Natural killer cell treated with Interleukin-12 subunit alpha and Interleukin-12 subunit beta and Interleukin-15 and Interleukin-18, amount 100 ng/mL, for 72 hours (primary cell): ENCODE measurements around the gene SESN1. TPM values are rescaled to one million over a fixed set of nuclear protein-coding genes. Genes with fewer than 3 reads are reported as not detected.

ENCODE experiments used
- ATAC-seq, 2 donors: fragments of 150-1000 bp; cut with Tn5 transposase in 1 of 2; sonication (Bioruptor Pico), chemical (Tn5 transposase) in 1 of 2; 2 replicates each; pipeline ENCODE4 v1.10.0; 2021
- DNase-seq: peaks from one replicate; pipeline ENCODE4 v3.0.0; 2022; ENCODE audit warnings: low spot score
- H3K27ac Mint-ChIP-seq, 2 donors: 1 replicate in 1 of 2; 2 replicates in 1 of 2; pipeline ENCODE4 v1.8.0; 2022; ENCODE audit warnings: mixed read lengths in 2 of 2, mild to moderate bottlenecking in 1 of 2, moderate library complexity in 1 of 2
- H3K27me3 Mint-ChIP-seq, 2 donors: 1 replicate in 1 of 2; 2 replicates in 1 of 2; pipeline ENCODE4 v1.8.0; 2022; ENCODE audit warnings: mixed read lengths in 2 of 2
- H3K36me3 Mint-ChIP-seq: one replicate; pipeline ENCODE4 v1.8.0; 2022; ENCODE audit warnings: mixed read lengths
- H3K4me1 Mint-ChIP-seq, 2 donors: 1 replicate in 1 of 2; 2 replicates in 1 of 2; pipeline ENCODE4 v1.8.0; 2022; ENCODE audit warnings: low read depth in 2 of 2, mixed read lengths in 2 of 2, mild to moderate bottlenecking in 1 of 2
- H3K4me3 Mint-ChIP-seq: one replicate; pipeline ENCODE4 v1.8.0; 2022; ENCODE audit warnings: mixed read lengths
- H3K9me3 Mint-ChIP-seq: 2 replicates; pipeline ENCODE4 v1.8.0; 2022; ENCODE audit warnings: mixed read lengths
- total RNA-seq, 2 donors: library from RNA; stranded (reverse); gene quantifications; one replicate each; pipeline ENCODE4 v1.2.3, GENCODE V29; 2022

The SESN1 gene
- total RNA-seq, 2 donors from 2014 or later: 7.4 to 9.6 TPM

GRCh38 chr6:109006818-109007217 is 87.8 kb downstream of the SESN1 start:
- Mint-ChIP-seq H3K27ac (peak overlapping the region; percentile 71 to 88), H3K9me3 (no peaks in the 10 kb centered on the region)

GRCh38 chr6:109002882-109003281 is 91.8 kb downstream of the SESN1 start:
- DNase-seq (no peak), ATAC-seq (no peak)
- Mint-ChIP-seq H3K9me3 (no peaks in the 10 kb centered on the region), H3K4me1 (peaks cover 37 to 47% of the 10 kb centered on the region in 2 donors), H3K27me3 (no peaks in the 10 kb centered on the region), H3K27ac (no peak overlapping the region), H3K4me3 (no peak overlapping the region), H3K36me3 (no peaks in the 10 kb centered on the region)

More at GRCh38 chr6:109006818-109007217, 87.8 kb downstream of the SESN1 start:
- Mint-ChIP-seq H3K4me1 (peaks cover 55 to 70% of the 10 kb centered on the region in 2 donors), H3K27me3 (no peaks in the 10 kb centered on the region), H3K4me3 (peak overlapping the region; percentile 94), H3K36me3 (no peaks in the 10 kb centered on the region)
- ATAC-seq: no peak
- DNase-seq: no peak

- Mint-ChIP-seq H3K27ac (peak overlapping the region in 1 of 2 donors; percentile 35), H3K9me3 (no peaks in the 10 kb centered on the region), H3K4me1 (peaks cover 35 to 40% of the 10 kb centered on the region in 2 donors), H3K4me3 (no peak overlapping the region), H3K27me3 (no peaks in the 10 kb centered on the region), H3K36me3 (no peaks in the 10 kb centered on the region)
- DNase-seq (no peak), ATAC-seq (no peak)
Measured at GRCh38 chr6:109002051-109002697, 92.5 kb downstream of the SESN1 start.

- peaks cover 27 to 32% of the 10 kb centered on the region in 2 donors for H3K4me1 Mint-ChIP-seq
- H3K9me3 Mint-ChIP-seq: no peaks in the 10 kb centered on the region
- H3K27me3 Mint-ChIP-seq: no peaks in the 10 kb centered on the region
- DNase-seq (no peak), ATAC-seq (no peak)
- H3K27ac Mint-ChIP-seq: no peak overlapping the region
- no peak overlapping the region for H3K4me3 Mint-ChIP-seq
- no peaks in the 10 kb centered on the region for H3K36me3 Mint-ChIP-seq
Measured at GRCh38 chr6:109001291-109001894, 93.3 kb downstream of the SESN1 start.

GRCh38 chr6:109000289-109000688 is 94.4 kb downstream of the SESN1 start:
- Mint-ChIP-seq H3K4me3 (no peak overlapping the region), H3K27me3 (no peaks in the 10 kb centered on the region), H3K9me3 (no peaks in the 10 kb centered on the region), H3K27ac (no peak overlapping the region), H3K4me1 (peaks cover 19 to 25% of the 10 kb centered on the region in 2 donors), H3K36me3 (no peaks in the 10 kb centered on the region)
- no peak for ATAC-seq
- no peak for DNase-seq

- H3K4me3 Mint-ChIP-seq: no peak overlapping the region
- no peaks in the 10 kb centered on the region for H3K27me3 Mint-ChIP-seq
- no peaks in the 10 kb centered on the region for H3K9me3 Mint-ChIP-seq
- ATAC-seq: no peak
- H3K4me1 Mint-ChIP-seq: peaks cover 11 to 16% of the 10 kb centered on the region in 2 donors
- no peak for DNase-seq
- no peaks in the 10 kb centered on the region for H3K36me3 Mint-ChIP-seq
- no peak overlapping the region for H3K27ac Mint-ChIP-seq
Measured at GRCh38 chr6:108999428-108999827, 95.2 kb downstream of the SESN1 start.

GRCh38 chr6:108998485-108998884 is 96.2 kb downstream of the SESN1 start:
- no peak for ATAC-seq
- Mint-ChIP-seq H3K36me3 (no peaks in the 10 kb centered on the region), H3K4me1 (peaks cover 7 to 11% of the 10 kb centered on the region in 2 donors), H3K9me3 (no peaks in the 10 kb centered on the region), H3K4me3 (no peak overlapping the region), H3K27ac (no peak overlapping the region), H3K27me3 (no peaks in the 10 kb centered on the region)
- no peak for DNase-seq

GRCh38 chr6:108996208-108996607 is 98.4 kb downstream of the SESN1 start:
- no peak overlapping the region for H3K4me3 Mint-ChIP-seq
- H3K36me3 Mint-ChIP-seq: peaks cover 6% of the 10 kb centered on the region
- DNase-seq (no peak), ATAC-seq (no peak)
- no peaks in the 10 kb centered on the region for H3K4me1 Mint-ChIP-seq
- no peaks in the 10 kb centered on the region for H3K27me3 Mint-ChIP-seq
- no peaks in the 10 kb centered on the region for H3K9me3 Mint-ChIP-seq
- H3K27ac Mint-ChIP-seq: no peak overlapping the region

- Mint-ChIP-seq H3K4me1 (no peaks in the 10 kb centered on the region), H3K4me3 (no peak overlapping the region), H3K9me3 (no peaks in the 10 kb centered on the region), H3K36me3 (peaks cover 12% of the 10 kb centered on the region), H3K27me3 (no peaks in the 10 kb centered on the region), H3K27ac (no peak overlapping the region)
- DNase-seq (no peak), ATAC-seq (no peak)
Measured at GRCh38 chr6:108995296-108995695, 99.3 kb downstream of the SESN1 start.

- H3K9me3 Mint-ChIP-seq: no peaks in the 10 kb centered on the region
Measured at GRCh38 chr6:108993876-108994275, 100.8 kb downstream of the SESN1 start.

GRCh38 chr6:108989700-108990099 is 104.9 kb downstream of the SESN1 start:
- DNase-seq (no peak), ATAC-seq (no peak)
- H3K27me3 Mint-ChIP-seq: no peaks in the 10 kb centered on the region
- H3K4me1 Mint-ChIP-seq: no peaks in the 10 kb centered on the region
- H3K36me3 Mint-ChIP-seq: peaks cover 16% of the 10 kb centered on the region
- H3K4me3 Mint-ChIP-seq: no peak overlapping the region
- H3K9me3 Mint-ChIP-seq: no peaks in the 10 kb centered on the region
- H3K27ac Mint-ChIP-seq: no peak overlapping the region

More at GRCh38 chr6:108993876-108994275, 100.8 kb downstream of the SESN1 start:
- H3K4me3 Mint-ChIP-seq: no peak overlapping the region
- no peaks in the 10 kb centered on the region for H3K27me3 Mint-ChIP-seq
- DNase-seq (no peak), ATAC-seq (no peak)
- no peaks in the 10 kb centered on the region for H3K4me1 Mint-ChIP-seq
- H3K36me3 Mint-ChIP-seq: peaks cover 16% of the 10 kb centered on the region
- no peak overlapping the region for H3K27ac Mint-ChIP-seq

- Mint-ChIP-seq H3K4me1 (no peaks in the 10 kb centered on the region), H3K9me3 (no peaks in the 10 kb centered on the region), H3K4me3 (no peak overlapping the region), H3K27ac (no peak overlapping the region), H3K36me3 (peaks cover 16% of the 10 kb centered on the region), H3K27me3 (no peaks in the 10 kb centered on the region)
- ATAC-seq (no peak), DNase-seq (no peak)
Measured at GRCh38 chr6:108988765-108989164, 105.9 kb downstream of the SESN1 start.

GRCh38 chr6:108988296-108988695 is 106.3 kb downstream of the SESN1 start:
- Mint-ChIP-seq H3K4me3 (no peak overlapping the region), H3K27ac (no peak overlapping the region), H3K27me3 (no peaks in the 10 kb centered on the region), H3K9me3 (no peaks in the 10 kb centered on the region), H3K4me1 (no peaks in the 10 kb centered on the region), H3K36me3 (peaks cover 16% of the 10 kb centered on the region)
- no peak for ATAC-seq
- DNase-seq: no peak

GRCh38 chr6:108987156-108987555 is 107.5 kb downstream of the SESN1 start:
- H3K4me1 Mint-ChIP-seq: no peaks in the 10 kb centered on the region
- no peaks in the 10 kb centered on the region for H3K9me3 Mint-ChIP-seq
- DNase-seq (no peak), ATAC-seq (no peak)
- no peak overlapping the region for H3K27ac Mint-ChIP-seq
- H3K36me3 Mint-ChIP-seq: peaks cover 16% of the 10 kb centered on the region
- no peaks in the 10 kb centered on the region for H3K27me3 Mint-ChIP-seq
- H3K4me3 Mint-ChIP-seq: no peak overlapping the region
